Progenitor cell of endocrine pancreas (in vitro differentiated cells): ENCODE results near the gene FASLG. TPM values are rescaled to one million over a fixed set of nuclear protein-coding genes. Genes with fewer than 3 reads are reported as not detected.
"Not testable (repeated sequence)": the region's sequence is repeated elsewhere in the genome, so short reads cannot be mapped to it uniquely, and the experiment has no call there.

Experiments used
- DNase-seq: peaks from one replicate; pipeline ENCODE4 v3.0.0; 2021; ENCODE audit warnings: low spot score; ENCODE audit not compliant: unreplicated experiment
- H3K27ac Mint-ChIP-seq: 2 replicates; pipeline ENCODE4 v1.8.0; 2021; ENCODE audit warnings: mild to moderate bottlenecking, moderate library complexity, mixed read lengths
- H3K27me3 Mint-ChIP-seq: 2 replicates; pipeline ENCODE4 v1.8.0; 2021; ENCODE audit warnings: mixed read lengths
- H3K36me3 Mint-ChIP-seq: 2 replicates; pipeline ENCODE4 v1.8.0; 2022; ENCODE audit warnings: mixed read lengths; ENCODE audit not compliant: insufficient read depth
- H3K4me1 Mint-ChIP-seq: 2 replicates; pipeline ENCODE4 v1.8.0; 2021; ENCODE audit warnings: low read depth, mixed read lengths
- H3K4me3 Mint-ChIP-seq: 2 replicates; pipeline ENCODE4 v1.8.0; 2021; ENCODE audit warnings: low read depth, mild to moderate bottlenecking, moderate library complexity, mixed read lengths
- H3K9me3 Mint-ChIP-seq: 2 replicates; pipeline ENCODE4 v1.8.0; 2021; ENCODE audit warnings: low read depth, mixed read lengths
- total RNA-seq: library from RNA; stranded (reverse); gene quantifications from 2 replicates; pipeline ENCODE4 v1.2.1, GENCODE V29; 2021
- TF ChIP-seq, protein P1 (sequence below): fragments of 200-600 bp; sonication (generic); IDR thresholded peaks from one replicate; pipeline ENCODE4 v1.5.0; 2021; ENCODE audit warnings: antibody characterized with exemption, mild to moderate bottlenecking; ENCODE audit not compliant: unreplicated experiment

FASLG gene
- total RNA-seq, 1 donor from 2014 or later: not detected

DNA sequence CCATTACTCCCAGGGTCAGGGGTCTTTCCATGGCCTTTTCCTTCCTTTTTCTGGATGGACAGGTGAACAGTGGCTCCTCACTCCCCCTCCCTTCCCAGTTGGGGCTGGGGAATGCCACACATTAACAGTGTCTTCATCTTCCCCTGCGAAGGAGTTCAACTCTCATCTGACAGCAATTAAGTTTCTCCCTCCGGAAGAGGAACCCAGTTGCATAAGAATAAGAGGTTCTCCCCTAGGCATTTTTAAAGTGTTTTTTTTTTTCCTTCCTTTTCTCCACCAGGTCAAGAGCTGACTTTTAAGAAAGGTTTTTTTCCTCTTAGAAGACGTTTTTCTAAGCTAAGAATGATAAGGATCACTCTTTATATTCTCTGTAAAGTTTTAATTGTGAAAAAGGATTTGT lies 42.3 kb upstream of the FASLG start:
- TF ChIP-seq, protein P1, sequence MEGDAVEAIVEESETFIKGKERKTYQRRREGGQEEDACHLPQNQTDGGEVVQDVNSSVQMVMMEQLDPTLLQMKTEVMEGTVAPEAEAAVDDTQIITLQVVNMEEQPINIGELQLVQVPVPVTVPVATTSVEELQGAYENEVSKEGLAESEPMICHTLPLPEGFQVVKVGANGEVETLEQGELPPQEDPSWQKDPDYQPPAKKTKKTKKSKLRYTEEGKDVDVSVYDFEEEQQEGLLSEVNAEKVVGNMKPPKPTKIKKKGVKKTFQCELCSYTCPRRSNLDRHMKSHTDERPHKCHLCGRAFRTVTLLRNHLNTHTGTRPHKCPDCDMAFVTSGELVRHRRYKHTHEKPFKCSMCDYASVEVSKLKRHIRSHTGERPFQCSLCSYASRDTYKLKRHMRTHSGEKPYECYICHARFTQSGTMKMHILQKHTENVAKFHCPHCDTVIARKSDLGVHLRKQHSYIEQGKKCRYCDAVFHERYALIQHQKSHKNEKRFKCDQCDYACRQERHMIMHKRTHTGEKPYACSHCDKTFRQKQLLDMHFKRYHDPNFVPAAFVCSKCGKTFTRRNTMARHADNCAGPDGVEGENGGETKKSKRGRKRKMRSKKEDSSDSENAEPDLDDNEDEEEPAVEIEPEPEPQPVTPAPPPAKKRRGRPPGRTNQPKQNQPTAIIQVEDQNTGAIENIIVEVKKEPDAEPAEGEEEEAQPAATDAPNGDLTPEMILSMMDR: no peak
- H3K27ac Mint-ChIP-seq: no peak overlapping the region
- DNase-seq: no peak
- H3K9me3 Mint-ChIP-seq: peaks cover 33% of the 10 kb centered on the region
- no peak overlapping the region for H3K4me3 Mint-ChIP-seq
- H3K4me1 Mint-ChIP-seq: no peaks in the 10 kb centered on the region
- H3K27me3 Mint-ChIP-seq: no peaks in the 10 kb centered on the region
- peaks cover under 1% of the 10 kb centered on the region for H3K36me3 Mint-ChIP-seq

DNA sequence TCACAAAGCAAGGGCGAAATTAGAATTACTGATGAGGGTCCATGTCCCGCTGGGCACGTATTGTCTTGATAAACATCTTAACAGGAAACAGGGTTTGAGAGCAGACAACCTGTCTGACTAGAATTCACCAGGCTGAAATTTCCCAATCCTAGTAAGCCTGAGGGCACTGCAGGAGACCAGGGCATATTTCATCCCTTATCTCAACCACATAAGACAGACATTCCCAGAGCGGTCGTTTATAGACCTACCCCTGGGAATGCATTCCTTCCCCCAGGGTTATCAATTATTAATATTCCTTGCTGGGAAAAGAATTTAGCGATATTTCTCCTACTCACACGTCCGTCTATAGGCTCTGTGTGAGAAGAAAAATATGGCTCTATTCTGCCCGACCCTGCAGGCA lies 38.3 kb upstream of the FASLG start:
- not testable (repeated sequence) for H3K36me3 Mint-ChIP-seq, H3K27me3 Mint-ChIP-seq, H3K27ac Mint-ChIP-seq, H3K4me3 Mint-ChIP-seq, DNase-seq, H3K4me1 Mint-ChIP-seq
- peaks cover 36% of the 10 kb centered on the region for H3K9me3 Mint-ChIP-seq

DNA sequence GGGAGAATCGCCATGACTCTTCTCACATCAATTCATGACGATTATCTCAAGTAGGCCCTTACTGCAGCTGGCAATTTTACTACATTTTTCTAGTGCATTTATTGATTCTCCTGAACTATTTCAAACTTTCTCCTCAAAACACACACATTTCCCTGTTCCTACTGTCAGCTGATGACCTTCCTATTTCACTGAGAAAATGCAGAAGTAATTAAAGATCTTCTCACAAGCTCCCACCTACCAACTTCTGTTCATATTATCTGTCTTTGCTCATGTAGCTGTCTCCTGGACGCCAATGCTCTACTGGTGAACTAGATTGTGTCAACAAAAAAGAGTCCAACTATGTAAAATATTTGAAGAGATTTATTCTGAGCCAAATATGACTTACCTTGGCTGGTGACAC lies 36.4 kb upstream of the FASLG start:
- Mint-ChIP-seq H3K9me3 (peaks cover 24% of the 10 kb centered on the region), H3K36me3 (no peaks in the 10 kb centered on the region), H3K27me3 (no peaks in the 10 kb centered on the region), H3K27ac (no peak overlapping the region), H3K4me1 (peaks cover 2% of the 10 kb centered on the region), H3K4me3 (no peak overlapping the region)
- TF ChIP-seq, protein P1: no peak
- no peak for DNase-seq

DNA sequence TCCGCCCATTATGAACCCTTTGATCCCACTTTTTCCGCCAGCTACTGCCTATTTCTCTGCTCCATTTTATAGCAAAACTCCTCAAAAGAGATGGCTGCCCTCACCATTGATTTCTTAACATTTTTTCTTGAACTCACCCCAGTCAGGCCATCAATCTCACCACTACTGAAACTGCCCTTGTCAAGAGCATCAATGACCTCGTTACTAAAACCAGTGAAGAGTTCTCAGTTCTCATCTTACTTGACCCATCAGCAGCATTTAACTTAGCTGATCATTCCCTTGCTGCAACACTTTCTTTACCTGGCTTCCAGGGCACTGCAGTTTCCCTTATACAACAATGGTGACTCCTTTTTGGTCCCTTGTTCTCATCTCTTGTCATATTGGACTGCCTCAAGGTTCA lies 35.2 kb upstream of the FASLG start:
- no peak for DNase-seq
- Mint-ChIP-seq H3K4me3 (no peak overlapping the region), H3K36me3 (no peaks in the 10 kb centered on the region), H3K27me3 (no peaks in the 10 kb centered on the region), H3K27ac (no peak overlapping the region), H3K9me3 (peaks cover 20% of the 10 kb centered on the region), H3K4me1 (peaks cover 6% of the 10 kb centered on the region)
- TF ChIP-seq, protein P1: no peak

DNA sequence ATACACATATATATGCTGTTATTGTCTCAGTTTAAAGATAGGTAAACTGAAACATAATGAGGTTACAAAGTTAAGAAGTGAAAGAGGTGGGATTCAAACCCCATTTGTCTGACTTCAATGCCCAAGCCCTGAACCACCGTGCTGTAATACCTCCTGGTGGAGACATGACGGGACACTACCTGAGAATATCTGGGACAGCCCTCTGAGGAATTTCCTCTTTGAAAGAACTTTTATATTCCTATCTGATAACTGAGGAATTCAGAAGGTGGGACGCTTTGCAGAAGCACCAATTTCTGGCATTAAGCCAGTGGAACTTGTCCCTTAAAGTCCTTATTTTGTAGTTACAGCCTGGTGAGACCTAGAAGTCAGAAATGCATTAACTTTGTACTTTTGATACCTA lies 32.1 kb upstream of the FASLG start:
- Mint-ChIP-seq H3K36me3 (no peaks in the 10 kb centered on the region), H3K27me3 (no peaks in the 10 kb centered on the region), H3K9me3 (peaks cover 6% of the 10 kb centered on the region), H3K27ac (no peak overlapping the region), H3K4me3 (no peak overlapping the region), H3K4me1 (peaks cover 6% of the 10 kb centered on the region)
- TF ChIP-seq, protein P1: no peak
- DNase-seq: no peak

DNA sequence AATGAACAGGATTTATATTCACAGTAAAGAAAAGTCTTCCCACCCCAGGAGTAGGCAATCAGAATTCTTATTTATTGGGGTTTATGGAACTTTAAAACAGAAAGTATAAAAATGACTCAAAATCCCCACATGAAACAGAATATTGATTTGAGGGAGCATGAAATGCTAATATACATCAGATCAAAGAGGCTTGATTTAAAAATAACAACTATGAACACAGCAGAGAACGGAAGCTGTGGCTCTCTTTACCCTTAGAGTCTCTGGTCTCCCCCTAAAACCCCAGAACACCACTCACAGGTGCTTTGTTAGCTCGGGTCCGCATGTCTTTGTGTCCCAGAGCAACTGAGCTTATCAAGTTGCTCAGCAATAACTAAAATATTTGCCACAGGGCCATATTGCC lies 31.2 kb upstream of the FASLG start:
- Mint-ChIP-seq H3K36me3 (no peaks in the 10 kb centered on the region), H3K4me3 (no peak overlapping the region), H3K4me1 (peaks cover 6% of the 10 kb centered on the region), H3K9me3 (peaks cover 9% of the 10 kb centered on the region), H3K27me3 (no peaks in the 10 kb centered on the region), H3K27ac (no peak overlapping the region)
- TF ChIP-seq, protein P1: no peak
- DNase-seq: no peak
